T-helper 1 cell treated with Interleukin-12 subunit alpha and Interleukin-12 subunit beta and Interleukin-4 antibody, amounts not matched to agents 30 μg/mL and 1 μg/mL, for 36 hours (primary cell): ENCODE measurements around the gene KRTAP13-4.
A peak's percentile ranks its signal among the peaks of the same experiment; 100 is the strongest.

ENCODE experiments used
- H3K27ac Mint-ChIP-seq: one replicate; pipeline ENCODE4 v1.8.0; 2021; ENCODE audit warnings: mild to moderate bottlenecking, mixed read lengths
- H3K27me3 Mint-ChIP-seq: one replicate; pipeline ENCODE4 v1.8.0; 2021; ENCODE audit warnings: low read depth, mixed read lengths
- H3K36me3 Mint-ChIP-seq: one replicate; pipeline ENCODE4 v1.8.0; 2021; ENCODE audit warnings: low read depth, mixed read lengths
- H3K4me1 Mint-ChIP-seq: one replicate; pipeline ENCODE4 v1.8.0; 2021; ENCODE audit warnings: low read depth, mixed read lengths
- H3K4me3 Mint-ChIP-seq: one replicate; pipeline ENCODE4 v1.8.0; 2021; ENCODE audit warnings: mild to moderate bottlenecking, moderate library complexity, mixed read lengths
- H3K9me3 Mint-ChIP-seq: one replicate; pipeline ENCODE4 v1.8.0; 2021; ENCODE audit warnings: mixed read lengths

The KRTAP13-4 gene, protein sequence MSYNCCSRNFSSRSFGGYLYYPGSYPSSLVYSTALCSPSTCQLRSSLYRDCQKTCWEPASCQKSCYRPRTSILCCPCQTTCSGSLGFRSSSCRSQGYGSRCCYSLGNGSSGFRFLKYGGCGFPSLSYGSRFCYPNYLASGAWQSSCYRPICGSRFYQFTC

DNA sequence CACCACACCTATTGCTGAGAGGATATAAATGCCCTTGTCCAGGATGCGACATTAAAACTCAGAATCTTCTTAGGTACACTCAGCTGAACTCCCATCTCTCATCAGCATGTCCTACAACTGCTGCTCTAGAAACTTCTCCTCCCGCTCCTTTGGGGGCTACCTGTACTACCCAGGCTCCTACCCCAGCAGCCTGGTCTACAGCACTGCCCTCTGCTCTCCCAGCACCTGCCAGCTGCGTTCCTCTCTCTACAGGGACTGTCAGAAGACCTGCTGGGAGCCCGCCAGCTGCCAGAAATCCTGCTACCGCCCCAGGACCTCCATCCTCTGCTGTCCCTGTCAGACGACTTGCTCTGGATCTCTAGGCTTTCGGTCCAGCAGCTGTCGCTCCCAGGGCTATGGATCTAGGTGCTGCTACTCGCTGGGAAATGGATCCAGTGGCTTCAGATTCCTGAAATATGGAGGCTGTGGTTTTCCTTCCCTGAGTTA lies at the start of gene KRTAP13-4:
TSS of gene KRTAP13-4 (plus strand) at position 51 of the 486 bp plus-strand sequence. CDS start at position 107, 56 bp downstream.
- no peaks in the 10 kb centered on the region for H3K4me1 Mint-ChIP-seq
- no peaks in the 10 kb centered on the region for H3K36me3 Mint-ChIP-seq
- H3K27me3 Mint-ChIP-seq, result no peaks in the 10 kb centered on the region
- H3K4me3 Mint-ChIP-seq, result no peak within 1 kb of the TSS
- H3K27ac Mint-ChIP-seq, result no peak within 1 kb of the TSS
- H3K9me3 Mint-ChIP-seq, result no peaks in the 10 kb centered on the region

DNA sequence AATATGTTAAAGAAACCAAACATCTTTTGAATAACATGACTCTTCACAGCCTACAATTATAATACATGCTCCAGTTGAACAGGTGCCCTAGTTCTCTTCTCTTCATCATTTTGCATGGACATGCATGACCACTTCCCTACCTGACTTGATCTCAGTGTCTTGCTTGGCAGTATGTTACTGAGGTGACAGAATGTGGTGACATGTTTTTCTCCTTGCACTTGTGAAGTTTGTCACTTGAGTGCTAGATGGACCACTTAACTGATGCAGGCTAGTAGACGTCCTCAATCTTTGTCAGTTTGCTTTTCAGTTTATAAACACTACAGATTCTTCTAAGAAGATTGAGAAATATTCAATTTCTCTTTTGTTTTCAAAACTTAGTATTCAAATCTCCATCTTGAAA lies 47.8 kb upstream of the KRTAP13-4 start:
- Mint-ChIP-seq H3K4me3 (no peak overlapping the region), H3K27me3 (no peaks in the 10 kb centered on the region), H3K9me3 (no peaks in the 10 kb centered on the region), H3K36me3 (no peaks in the 10 kb centered on the region), H3K27ac (no peak overlapping the region), H3K4me1 (no peaks in the 10 kb centered on the region)

- Mint-ChIP-seq H3K27me3 (no peaks in the 10 kb centered on the region), H3K4me3 (no peak overlapping the region), H3K27ac (no peak overlapping the region), H3K9me3 (no peaks in the 10 kb centered on the region), H3K4me1 (no peaks in the 10 kb centered on the region), H3K36me3 (no peaks in the 10 kb centered on the region)
Measured at GRCh38 chr21:30391492-30392025, 38.5 kb upstream of the KRTAP13-4 start.

GRCh38 chr21:30395731-30396130 lies 34.3 kb upstream of the KRTAP13-4 start, which contains the start of gene KRTAP13-1:
Gene KRTAP13-1, plus strand, starts transcription at chr21:30396031. Its CDS starts 56 bp downstream, at chr21:30396087.
- Mint-ChIP-seq H3K36me3 (no peaks in the 10 kb centered on the region), H3K27me3 (no peaks in the 10 kb centered on the region), H3K4me1 (no peaks in the 10 kb centered on the region), H3K9me3 (no peaks in the 10 kb centered on the region), H3K27ac (no peak within 1 kb of the TSS), H3K4me3 (no peak within 1 kb of the TSS)

GRCh38 chr21:30408782-30409494 lies 21.1 kb upstream of the KRTAP13-4 start:
- H3K4me3 Mint-ChIP-seq, result peak overlapping the region; percentile 39
- H3K4me1 Mint-ChIP-seq, result peaks cover 3% of the 10 kb centered on the region
- no peaks in the 10 kb centered on the region for H3K36me3 Mint-ChIP-seq
- H3K27me3 Mint-ChIP-seq, result peaks cover 6% of the 10 kb centered on the region
- no peak overlapping the region for H3K27ac Mint-ChIP-seq
- no peaks in the 10 kb centered on the region for H3K9me3 Mint-ChIP-seq

- no peaks in the 10 kb centered on the region for H3K36me3 Mint-ChIP-seq
- no peaks in the 10 kb centered on the region for H3K27me3 Mint-ChIP-seq
- peaks cover 10% of the 10 kb centered on the region for H3K9me3 Mint-ChIP-seq
- H3K27ac Mint-ChIP-seq, result no peak overlapping the region
- no peak overlapping the region for H3K4me3 Mint-ChIP-seq
- no peaks in the 10 kb centered on the region for H3K4me1 Mint-ChIP-seq
Measured at GRCh38 chr21:30415993-30416392, 14.0 kb upstream of the KRTAP13-4 start.

DNA sequence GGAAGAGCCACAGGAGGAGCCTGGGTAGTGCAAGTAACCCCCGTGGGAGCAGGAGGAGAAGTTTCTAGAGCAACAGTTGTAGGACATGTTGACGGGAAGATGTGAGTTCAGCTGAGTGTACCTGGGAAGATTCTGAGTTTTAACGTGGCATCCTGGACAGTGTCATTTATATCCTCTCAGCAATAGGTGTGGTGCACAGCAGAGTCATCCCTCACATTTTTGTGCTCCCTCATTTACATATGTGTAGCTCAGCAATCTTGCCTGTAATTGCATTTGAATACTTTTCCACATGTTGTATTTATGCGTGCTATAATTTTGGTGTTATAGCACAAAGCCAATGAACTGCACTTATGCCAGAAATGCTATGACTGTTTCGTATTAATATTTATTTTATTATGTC lies 4.2 kb upstream of the KRTAP13-4 start, which contains the start of gene KRTAP13-3:
TSS of gene KRTAP13-3 (minus strand) at position 101 of the 400 bp plus-strand sequence. CDS start at position 87, 14 bp downstream.
- H3K9me3 Mint-ChIP-seq, result no peaks in the 10 kb centered on the region
- no peaks in the 10 kb centered on the region for H3K4me1 Mint-ChIP-seq

DNA sequence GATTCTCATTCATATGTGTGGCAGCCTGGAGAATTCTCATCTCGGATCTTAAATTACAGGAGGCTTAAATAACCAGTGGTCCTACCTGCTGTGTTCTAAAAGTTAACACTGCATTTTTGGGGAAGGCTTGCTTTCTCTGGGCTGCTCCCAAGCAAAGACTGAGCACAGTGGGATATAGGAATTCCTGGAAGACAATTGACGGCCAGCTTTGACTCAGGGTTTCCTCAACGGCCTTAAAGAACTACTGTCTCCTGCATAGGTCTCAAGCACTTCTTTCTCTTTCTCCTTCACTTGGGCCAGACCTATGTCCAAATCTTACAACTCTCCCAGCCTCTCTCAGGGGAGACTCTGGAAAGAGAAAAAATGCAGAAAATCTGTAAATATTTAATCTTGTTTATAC lies 3.3 kb upstream of the KRTAP13-4 start:
- Mint-ChIP-seq H3K4me3 (no peak overlapping the region), H3K36me3 (no peaks in the 10 kb centered on the region), H3K27me3 (no peaks in the 10 kb centered on the region), H3K4me1 (no peaks in the 10 kb centered on the region), H3K27ac (no peak overlapping the region), H3K9me3 (no peaks in the 10 kb centered on the region)

More for the DNA sequence above, 4.2 kb upstream of the KRTAP13-4 start, which contains the start of gene KRTAP13-3:
- no peaks in the 10 kb centered on the region for H3K27me3 Mint-ChIP-seq
- H3K27ac Mint-ChIP-seq, result no peak within 1 kb of the TSS
- H3K36me3 Mint-ChIP-seq, result no peaks in the 10 kb centered on the region
- no peak within 1 kb of the TSS for H3K4me3 Mint-ChIP-seq

GRCh38 chr21:30434033-30434631 lies 4.1 kb downstream of the KRTAP13-4 start:
- H3K4me1 Mint-ChIP-seq, result no peaks in the 10 kb centered on the region
- H3K27ac Mint-ChIP-seq, result no peak overlapping the region
- H3K4me3 Mint-ChIP-seq, result no peak overlapping the region
- no peaks in the 10 kb centered on the region for H3K27me3 Mint-ChIP-seq
- H3K9me3 Mint-ChIP-seq, result no peaks in the 10 kb centered on the region
- H3K36me3 Mint-ChIP-seq, result no peaks in the 10 kb centered on the region

- Mint-ChIP-seq H3K4me3 (no peak overlapping the region), H3K27me3 (no peaks in the 10 kb centered on the region), H3K4me1 (no peaks in the 10 kb centered on the region), H3K36me3 (no peaks in the 10 kb centered on the region), H3K9me3 (no peaks in the 10 kb centered on the region), H3K27ac (no peak overlapping the region)
Measured at GRCh38 chr21:30437010-30437565, 7.1 kb downstream of the KRTAP13-4 start.

- H3K27ac Mint-ChIP-seq, result no peak within 1 kb of the TSS
- H3K4me3 Mint-ChIP-seq, result no peak within 1 kb of the TSS
- H3K9me3 Mint-ChIP-seq, result no peaks in the 10 kb centered on the region
- H3K4me1 Mint-ChIP-seq, result no peaks in the 10 kb centered on the region
- no peaks in the 10 kb centered on the region for H3K27me3 Mint-ChIP-seq
- H3K36me3 Mint-ChIP-seq, result no peaks in the 10 kb centered on the region
Measured at GRCh38 chr21:30439975-30440374, 10.0 kb downstream of the KRTAP13-4 start, which contains the start of gene KRTAP15-1. Gene KRTAP15-1, plus strand, starts transcription at chr21:30440275. Its CDS starts 53 bp downstream, at chr21:30440328.

DNA sequence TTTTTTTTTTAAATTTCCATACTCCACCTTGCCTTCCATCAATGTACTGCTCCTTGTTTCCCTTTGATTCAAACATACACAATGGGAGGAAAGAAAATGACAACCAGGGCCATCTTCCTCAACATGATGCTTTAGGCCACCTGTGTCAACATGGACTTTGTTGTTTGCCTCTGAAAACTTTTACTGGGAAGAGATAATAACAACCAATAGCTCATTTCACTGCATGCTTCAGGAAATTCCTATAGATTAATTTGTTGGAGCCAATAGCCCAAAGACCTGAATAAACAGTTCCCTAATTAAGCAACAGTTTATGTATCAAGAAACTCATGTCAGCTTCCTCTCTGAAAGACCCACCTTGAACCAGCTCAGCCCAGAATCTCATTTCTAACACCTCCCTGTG lies 13.2 kb downstream of the KRTAP13-4 start:
- no peaks in the 10 kb centered on the region for H3K9me3 Mint-ChIP-seq

GRCh38 chr21:30444204-30444603 lies 14.2 kb downstream of the KRTAP13-4 start:
- H3K27ac Mint-ChIP-seq, result no peak overlapping the region
- H3K9me3 Mint-ChIP-seq, result no peaks in the 10 kb centered on the region
- no peaks in the 10 kb centered on the region for H3K36me3 Mint-ChIP-seq
- H3K4me1 Mint-ChIP-seq, result no peaks in the 10 kb centered on the region
- H3K4me3 Mint-ChIP-seq, result no peak overlapping the region
- H3K27me3 Mint-ChIP-seq, result no peaks in the 10 kb centered on the region

More for the DNA sequence above, 13.2 kb downstream of the KRTAP13-4 start:
- H3K4me3 Mint-ChIP-seq, result no peak overlapping the region
- no peak overlapping the region for H3K27ac Mint-ChIP-seq
- H3K36me3 Mint-ChIP-seq, result no peaks in the 10 kb centered on the region
- no peaks in the 10 kb centered on the region for H3K4me1 Mint-ChIP-seq
- H3K27me3 Mint-ChIP-seq, result no peaks in the 10 kb centered on the region

GRCh38 chr21:30447056-30447455 lies 17.0 kb downstream of the KRTAP13-4 start:
- Mint-ChIP-seq H3K4me1 (no peaks in the 10 kb centered on the region), H3K27me3 (no peaks in the 10 kb centered on the region), H3K36me3 (no peaks in the 10 kb centered on the region), H3K27ac (no peak overlapping the region), H3K9me3 (no peaks in the 10 kb centered on the region), H3K4me3 (no peak overlapping the region)
